Stimulated activated naive CD8-positive, alpha-beta T cell treated with anti-CD3 and anti-CD28 coated beads, Interleukin-15, Interleukin-2, amounts not matched to agents 100 ng/mL and 50 ng/mL, for 24 hours (primary cell): ENCODE results near the gene NPR1.
A peak's percentile ranks its signal among the peaks of the same experiment; 100 is the strongest.

Experiments
- H3K27ac Mint-ChIP-seq: one replicate; pipeline ENCODE4 v1.8.0; 2021; ENCODE audit warnings: mild to moderate bottlenecking, mixed read lengths
- H3K27me3 Mint-ChIP-seq: one replicate; pipeline ENCODE4 v1.8.0; 2021; ENCODE audit warnings: mixed read lengths
- H3K36me3 Mint-ChIP-seq: one replicate; pipeline ENCODE4 v1.8.0; 2021; ENCODE audit warnings: low read depth, mixed read lengths
- H3K4me1 Mint-ChIP-seq: one replicate; pipeline ENCODE4 v1.8.0; 2021; ENCODE audit warnings: low read depth, mixed read lengths
- H3K4me3 Mint-ChIP-seq: one replicate; pipeline ENCODE4 v1.8.0; 2021; ENCODE audit warnings: mild to moderate bottlenecking, mixed read lengths
- H3K9me3 Mint-ChIP-seq: one replicate; pipeline ENCODE4 v1.8.0; 2021; ENCODE audit warnings: mixed read lengths

Gene NPR1

DNA sequence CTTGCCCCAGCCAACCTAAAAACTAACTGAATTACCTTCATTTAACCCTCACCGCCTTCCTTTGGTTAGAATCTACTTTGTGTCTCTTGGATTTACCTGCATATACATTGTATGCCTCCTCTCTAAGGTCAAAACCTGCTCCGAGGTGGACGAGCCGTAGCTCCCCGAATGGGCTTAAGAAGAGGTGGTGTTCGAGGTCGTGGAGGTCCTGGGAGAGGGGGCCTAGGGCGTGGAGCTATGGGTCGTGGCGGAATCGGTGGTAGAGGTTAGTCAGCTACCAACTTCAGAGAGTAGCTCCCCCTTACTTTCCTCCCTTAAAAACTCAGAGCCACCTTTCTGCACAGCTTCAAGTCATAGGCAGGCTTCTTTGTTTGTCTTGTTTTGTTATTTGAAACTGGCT, 35.4 kb upstream of the NPR1 start:
- H3K27ac Mint-ChIP-seq, result peak overlapping the region; percentile 28
- no peaks in the 10 kb centered on the region for H3K9me3 Mint-ChIP-seq
- no peak overlapping the region for H3K4me3 Mint-ChIP-seq
- peaks cover 47% of the 10 kb centered on the region for H3K4me1 Mint-ChIP-seq
- no peaks in the 10 kb centered on the region for H3K27me3 Mint-ChIP-seq
- peaks cover 85% of the 10 kb centered on the region for H3K36me3 Mint-ChIP-seq

DNA sequence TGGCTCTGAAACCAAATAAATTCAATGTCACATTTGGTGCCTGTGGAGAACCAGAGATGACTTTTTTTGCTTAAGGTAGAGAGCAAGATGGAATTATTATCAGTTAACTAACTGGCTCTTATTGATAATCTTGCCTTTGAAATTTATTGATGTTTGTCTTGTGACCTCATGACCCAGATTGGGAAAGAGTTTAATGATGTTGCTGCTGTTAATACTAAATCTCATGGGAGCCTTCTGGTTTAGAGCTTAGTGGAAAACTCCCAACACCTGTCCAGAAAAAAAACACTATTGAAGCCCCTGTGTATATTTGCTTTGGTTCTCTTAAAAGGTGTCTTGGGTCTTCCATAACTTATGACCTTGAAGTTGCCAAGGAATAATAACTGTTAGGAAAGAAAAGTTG, 34.7 kb upstream of the NPR1 start:
- peak overlapping the region; percentile 47 for H3K27ac Mint-ChIP-seq
- H3K9me3 Mint-ChIP-seq, result no peaks in the 10 kb centered on the region
- peaks cover 54% of the 10 kb centered on the region for H3K4me1 Mint-ChIP-seq
- no peak overlapping the region for H3K4me3 Mint-ChIP-seq
- peaks cover 77% of the 10 kb centered on the region for H3K36me3 Mint-ChIP-seq
- H3K27me3 Mint-ChIP-seq, result no peaks in the 10 kb centered on the region

- H3K4me1 Mint-ChIP-seq, result peaks cover 59% of the 10 kb centered on the region
- no peaks in the 10 kb centered on the region for H3K27me3 Mint-ChIP-seq
- peaks cover 59% of the 10 kb centered on the region for H3K36me3 Mint-ChIP-seq
- no peak overlapping the region for H3K4me3 Mint-ChIP-seq
- H3K27ac Mint-ChIP-seq, result peak overlapping the region; percentile 45
- no peaks in the 10 kb centered on the region for H3K9me3 Mint-ChIP-seq
Observed at GRCh38 chr1:153646672-153647345, 31.7 kb upstream of the NPR1 start.

DNA sequence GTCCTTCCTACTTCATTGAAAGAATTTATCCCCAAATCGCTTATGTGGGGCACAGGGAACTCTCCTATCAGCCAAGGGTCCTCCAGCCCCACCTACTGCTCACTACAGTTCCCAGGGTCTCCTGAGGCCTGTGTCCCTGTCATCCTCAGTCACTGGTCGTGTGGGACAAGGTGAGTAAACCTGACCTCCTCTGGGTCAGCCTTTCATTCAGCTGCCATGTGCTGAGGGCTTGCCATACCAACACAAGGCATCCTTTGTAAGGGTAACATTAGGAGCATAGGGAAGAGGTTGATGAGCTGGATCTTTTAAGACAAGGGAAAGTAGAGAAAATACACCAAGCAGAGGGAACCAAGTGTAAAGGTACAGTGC, 31.2 kb upstream of the NPR1 start:
- no peak overlapping the region for H3K4me3 Mint-ChIP-seq
- peaks cover 54% of the 10 kb centered on the region for H3K36me3 Mint-ChIP-seq
- no peak overlapping the region for H3K27ac Mint-ChIP-seq
- peaks cover 59% of the 10 kb centered on the region for H3K4me1 Mint-ChIP-seq
- no peaks in the 10 kb centered on the region for H3K27me3 Mint-ChIP-seq
- H3K9me3 Mint-ChIP-seq, result no peaks in the 10 kb centered on the region

- H3K36me3 Mint-ChIP-seq, result peaks cover 46% of the 10 kb centered on the region
- no peaks in the 10 kb centered on the region for H3K27me3 Mint-ChIP-seq
- no peak overlapping the region for H3K4me3 Mint-ChIP-seq
- H3K9me3 Mint-ChIP-seq, result no peaks in the 10 kb centered on the region
- peaks cover 59% of the 10 kb centered on the region for H3K4me1 Mint-ChIP-seq
- H3K27ac Mint-ChIP-seq, result no peak overlapping the region
Observed at GRCh38 chr1:153648000-153648643, 30.4 kb upstream of the NPR1 start.

DNA sequence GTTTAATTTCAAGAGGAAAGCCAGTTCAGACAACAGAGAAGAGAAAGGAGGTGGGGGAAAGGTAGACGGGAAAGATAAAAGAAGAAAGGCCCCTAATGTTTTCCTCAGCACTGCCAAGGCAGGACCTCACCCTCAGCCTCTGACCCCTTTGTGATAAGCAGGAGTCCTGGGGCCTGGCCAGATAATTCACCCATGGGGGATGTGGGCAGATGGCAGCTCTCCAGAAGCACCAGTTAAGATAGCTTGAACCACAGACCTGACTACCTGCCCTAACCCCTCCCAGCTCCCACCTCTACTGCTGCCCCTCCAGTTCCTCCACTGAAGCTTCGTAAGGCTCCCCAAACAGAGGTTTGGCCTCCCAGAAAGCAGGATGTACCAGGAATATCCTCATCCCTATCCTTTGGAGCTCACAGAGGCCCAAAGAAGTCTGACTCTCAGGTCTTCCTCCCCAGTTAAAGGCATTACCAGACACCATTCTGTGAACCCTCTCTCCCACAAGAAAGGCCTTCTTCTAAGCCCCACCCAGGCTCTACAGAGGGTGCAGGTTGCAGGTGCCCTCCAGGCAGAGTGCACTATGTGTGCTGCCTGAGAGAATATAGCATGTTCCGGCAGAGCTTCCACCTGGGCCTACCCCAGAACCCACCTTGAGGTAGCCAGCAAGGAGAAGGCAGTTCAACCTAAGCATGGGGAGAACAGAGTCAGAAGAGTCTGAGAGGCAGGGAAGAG, 29.2 kb upstream of the NPR1 start:
- Mint-ChIP-seq H3K4me3 (no peak overlapping the region), H3K27ac (peak overlapping the region; percentile 68), H3K9me3 (no peaks in the 10 kb centered on the region), H3K27me3 (no peaks in the 10 kb centered on the region), H3K4me1 (peaks cover 48% of the 10 kb centered on the region), H3K36me3 (peaks cover 34% of the 10 kb centered on the region)

GRCh38 chr1:153649863-153650235, 28.6 kb upstream of the NPR1 start:
- Mint-ChIP-seq H3K36me3 (peaks cover 28% of the 10 kb centered on the region), H3K9me3 (no peaks in the 10 kb centered on the region), H3K27me3 (no peaks in the 10 kb centered on the region), H3K27ac (peak overlapping the region; percentile 68), H3K4me1 (peaks cover 45% of the 10 kb centered on the region), H3K4me3 (no peak overlapping the region)

DNA sequence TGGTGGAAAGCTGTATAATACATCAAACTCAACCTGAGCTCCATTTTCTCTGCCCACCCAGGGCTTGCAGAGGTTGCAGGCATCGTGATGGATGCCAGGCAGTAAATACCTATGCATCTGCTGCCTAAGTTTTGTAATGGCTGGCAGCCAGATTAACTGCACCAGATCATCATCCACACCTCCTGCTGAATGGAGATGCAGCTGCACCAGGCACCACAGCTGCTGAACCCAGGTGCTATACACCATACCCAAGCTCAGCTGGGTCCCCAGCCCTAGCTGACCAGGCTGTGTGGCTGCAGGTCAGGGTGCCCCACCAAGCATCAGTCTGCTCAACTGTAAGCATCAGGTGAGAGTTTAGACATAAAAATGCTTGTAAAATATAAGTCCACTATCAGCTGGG, 26.7 kb upstream of the NPR1 start:
- Mint-ChIP-seq H3K4me1 (peaks cover 34% of the 10 kb centered on the region), H3K4me3 (no peak overlapping the region), H3K27me3 (no peaks in the 10 kb centered on the region), H3K9me3 (no peaks in the 10 kb centered on the region), H3K27ac (no peak overlapping the region), H3K36me3 (peaks cover 9% of the 10 kb centered on the region)

DNA sequence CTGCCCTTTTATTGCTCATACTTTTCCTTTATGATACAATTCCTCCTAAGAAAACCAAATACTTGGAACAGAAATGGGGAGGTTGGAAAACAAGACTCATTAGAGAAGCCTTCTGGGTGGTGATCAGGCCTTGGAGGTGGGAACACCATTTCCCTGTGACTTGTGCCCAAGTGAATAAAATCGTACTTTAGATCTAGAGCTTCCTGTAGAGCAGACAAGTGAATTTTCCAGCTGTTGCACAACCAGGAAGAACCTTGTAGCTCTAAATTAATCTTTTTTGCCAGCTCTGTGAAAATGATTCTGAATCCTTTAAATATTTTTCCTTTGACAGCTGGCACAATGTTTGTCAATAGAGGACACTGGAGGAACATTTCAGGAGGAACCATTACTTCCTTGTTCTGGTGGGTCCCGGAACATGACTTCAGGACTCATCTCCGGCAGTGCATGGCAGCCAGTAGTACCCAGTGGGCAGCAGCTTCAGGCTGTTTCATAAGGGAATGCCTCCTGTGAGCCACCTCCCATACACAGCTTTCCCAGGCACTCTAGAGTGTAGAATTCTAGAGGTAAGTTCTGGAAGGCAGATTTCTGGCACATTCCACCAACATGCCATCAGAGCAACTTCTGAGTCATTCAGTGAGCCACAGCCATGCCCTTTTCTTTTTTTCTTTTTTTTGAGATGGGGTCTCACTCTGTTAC, 25.5 kb upstream of the NPR1 start:
- H3K27ac Mint-ChIP-seq, result no peak overlapping the region

GRCh38 chr1:153655333-153655732, 23.2 kb upstream of the NPR1 start:
- no peak overlapping the region for H3K27ac Mint-ChIP-seq
- peaks cover 18% of the 10 kb centered on the region for H3K4me1 Mint-ChIP-seq
- H3K27me3 Mint-ChIP-seq, result no peaks in the 10 kb centered on the region
- H3K9me3 Mint-ChIP-seq, result no peaks in the 10 kb centered on the region
- no peaks in the 10 kb centered on the region for H3K36me3 Mint-ChIP-seq
- no peak overlapping the region for H3K4me3 Mint-ChIP-seq

More for the DNA sequence above, 25.5 kb upstream of the NPR1 start:
- H3K36me3 Mint-ChIP-seq, result peaks cover 1% of the 10 kb centered on the region
- H3K9me3 Mint-ChIP-seq, result no peaks in the 10 kb centered on the region
- no peaks in the 10 kb centered on the region for H3K27me3 Mint-ChIP-seq
- H3K4me3 Mint-ChIP-seq, result no peak overlapping the region
- H3K4me1 Mint-ChIP-seq, result peaks cover 28% of the 10 kb centered on the region

DNA sequence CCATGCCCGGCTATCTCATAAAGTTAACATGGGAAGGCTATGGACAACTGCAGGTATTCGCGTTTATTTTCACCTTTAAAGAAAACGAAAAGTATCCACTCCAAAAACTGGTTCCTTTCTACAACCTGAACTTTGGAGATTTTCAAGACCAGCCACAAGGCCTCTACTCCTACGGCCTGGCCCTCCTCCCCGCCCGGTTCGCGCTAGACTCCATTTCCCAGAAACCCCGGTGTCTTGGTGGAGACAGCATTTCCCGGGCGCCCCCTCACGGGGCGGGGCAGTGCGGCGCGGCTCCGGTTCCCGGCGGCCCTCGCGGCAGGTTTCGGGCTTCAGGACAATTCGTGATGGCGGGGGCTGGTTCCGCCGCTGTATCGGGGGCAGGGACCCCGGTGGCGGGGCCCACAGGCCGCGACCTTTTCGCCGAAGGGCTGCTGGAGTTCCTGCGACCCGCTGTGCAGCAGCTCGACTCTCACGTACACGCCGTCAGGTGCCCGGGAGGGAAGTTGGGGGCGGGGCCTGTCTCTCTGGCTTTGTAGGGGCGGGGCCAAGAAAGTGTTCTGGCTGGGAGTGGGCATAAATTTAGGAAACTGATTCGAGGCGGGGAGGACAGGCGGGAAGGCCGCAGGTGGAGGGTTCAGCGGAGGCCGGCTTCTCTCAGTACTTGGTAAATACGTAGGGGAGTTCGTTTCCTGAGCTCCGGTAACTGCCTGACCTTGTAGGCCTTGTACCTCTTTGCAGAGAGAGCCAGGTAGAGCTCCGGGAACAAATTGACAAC, 19.9 kb upstream of the NPR1 start, which contains the start of gene SNAPIN:
TSS of gene SNAPIN (plus strand) at position 304 of the 775 bp plus-strand sequence. CDS start at position 345, 41 bp downstream.
- H3K36me3 Mint-ChIP-seq, result peaks cover 28% of the 10 kb centered on the region

DNA sequence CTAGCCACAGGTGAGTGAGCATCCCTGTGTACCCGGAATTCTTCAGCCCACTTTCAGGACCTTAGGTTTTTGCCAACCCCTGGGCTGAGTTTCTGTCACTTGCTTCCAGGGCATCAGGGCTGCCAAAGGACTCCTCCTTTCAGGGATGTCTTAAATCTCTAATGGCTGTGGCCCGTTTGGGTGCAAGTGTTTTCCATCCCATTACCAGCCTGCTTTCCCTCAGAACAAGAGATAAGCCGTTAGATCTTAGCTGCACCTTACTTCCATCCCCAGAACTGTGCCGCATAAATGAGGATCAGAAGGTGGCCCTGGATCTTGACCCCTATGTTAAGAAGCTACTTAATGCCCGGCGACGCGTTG, 19.3 kb upstream of the NPR1 start:
- H3K4me3 Mint-ChIP-seq, result peak overlapping the region; percentile 91
- H3K27me3 Mint-ChIP-seq, result no peaks in the 10 kb centered on the region
- H3K27ac Mint-ChIP-seq, result peak overlapping the region; percentile 94
- no peaks in the 10 kb centered on the region for H3K9me3 Mint-ChIP-seq
- H3K4me1 Mint-ChIP-seq, result peaks cover 18% of the 10 kb centered on the region
- H3K36me3 Mint-ChIP-seq, result peaks cover 34% of the 10 kb centered on the region

More for the DNA sequence above, 19.9 kb upstream of the NPR1 start, which contains the start of gene SNAPIN:
- Mint-ChIP-seq H3K4me3 (peak within 1 kb of the TSS; percentile 91), H3K4me1 (peaks cover 18% of the 10 kb centered on the region), H3K27ac (peak within 1 kb of the TSS; percentile 94), H3K27me3 (no peaks in the 10 kb centered on the region), H3K9me3 (no peaks in the 10 kb centered on the region)

GRCh38 chr1:153659656-153660055, 18.8 kb upstream of the NPR1 start:
- H3K9me3 Mint-ChIP-seq, result no peaks in the 10 kb centered on the region
- H3K4me1 Mint-ChIP-seq, result peaks cover 18% of the 10 kb centered on the region
- peaks cover 36% of the 10 kb centered on the region for H3K36me3 Mint-ChIP-seq
- H3K27me3 Mint-ChIP-seq, result no peaks in the 10 kb centered on the region
- peak overlapping the region; percentile 94 for H3K27ac Mint-ChIP-seq
- H3K4me3 Mint-ChIP-seq, result peak overlapping the region; percentile 91

DNA sequence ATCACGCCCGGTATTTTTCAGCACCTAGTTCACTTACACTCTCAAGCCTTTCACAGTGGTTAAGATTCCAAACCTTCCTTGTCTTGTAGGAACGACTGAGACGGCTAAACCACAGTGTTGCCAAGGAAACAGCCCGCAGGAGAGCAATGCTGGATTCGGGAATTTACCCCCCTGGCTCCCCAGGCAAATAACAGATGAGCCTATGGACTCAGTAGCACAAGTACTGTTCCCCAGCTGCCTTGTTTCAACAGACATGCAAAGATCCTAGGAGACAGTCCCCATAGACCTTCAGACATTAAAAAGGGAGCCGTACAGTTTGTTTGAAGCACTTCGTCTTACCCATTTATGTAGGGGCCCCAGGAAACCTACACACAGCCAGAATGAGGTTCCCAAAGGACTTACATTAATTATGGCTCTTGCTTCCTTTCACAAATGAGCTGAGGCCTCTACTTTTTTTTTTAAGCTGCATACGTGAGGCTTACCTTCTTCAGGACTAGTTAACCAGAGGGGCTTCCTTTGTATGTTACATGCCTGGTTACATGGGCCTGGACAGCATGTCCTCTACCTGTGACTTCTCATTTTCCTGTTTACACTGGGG, 17.3 kb upstream of the NPR1 start:
- Mint-ChIP-seq H3K9me3 (no peaks in the 10 kb centered on the region), H3K4me1 (peaks cover 18% of the 10 kb centered on the region), H3K27me3 (no peaks in the 10 kb centered on the region), H3K36me3 (peaks cover 36% of the 10 kb centered on the region), H3K4me3 (peak overlapping the region; percentile 17), H3K27ac (peak overlapping the region; percentile 45)
